Parathyroid adenoma (tissue), 2 donors: Measurements from ENCODE around the gene VPS13D.

Source experiments
- H2AFZ ChIP-seq: fragments of 300-600 bp; sonication (generic); one replicate; pipeline ENCODE4 v1.7.0; 2017; ENCODE audit warnings: antibody characterized with exemption, mild to moderate bottlenecking
- H3K27ac ChIP-seq: fragments of 300-600 bp; sonication (generic); one replicate; pipeline ENCODE4 v1.7.0; 2017
- H3K27me3 ChIP-seq: fragments of 300-600 bp; sonication (generic); one replicate; pipeline ENCODE4 v1.7.0; 2017; ENCODE audit warnings: low read length; ENCODE audit not compliant: control insufficient read depth, insufficient read depth
- H3K36me3 ChIP-seq: fragments of 300-600 bp; sonication (generic); one replicate; pipeline ENCODE4 v1.7.0; 2017; ENCODE audit warnings: low read length; ENCODE audit not compliant: control insufficient read depth, insufficient read depth
- H3K4me1 ChIP-seq: fragments of 300-600 bp; sonication (generic); one replicate; pipeline ENCODE4 v1.7.0; 2017; ENCODE audit warnings: control low read depth
- H3K4me2 ChIP-seq: fragments of 300-600 bp; sonication (generic); one replicate; pipeline ENCODE4 v1.7.0; 2017; ENCODE audit warnings: low read length
- H3K4me3 ChIP-seq: fragments of 300-600 bp; sonication (generic); one replicate; pipeline ENCODE4 v1.7.0; 2017; ENCODE audit warnings: low read depth, low read length
- H3K79me2 ChIP-seq: fragments of 300-600 bp; sonication (generic); one replicate; pipeline ENCODE4 v1.7.0; 2017; ENCODE audit warnings: control low read depth
- H3K9ac ChIP-seq: fragments of 300-600 bp; sonication (generic); one replicate; pipeline ENCODE4 v1.7.0; 2017; ENCODE audit warnings: mild to moderate bottlenecking
- H3K9me3 ChIP-seq: fragments of 300-600 bp; sonication (generic); one replicate; pipeline ENCODE4 v1.7.0; 2017; ENCODE audit warnings: low read length; ENCODE audit not compliant: control insufficient read depth
- TF ChIP-seq, protein P1 (sequence below): fragments of 300-600 bp; sonication (generic); IDR thresholded peaks from one replicate; pipeline ENCODE4 v1.7.0; 2017; ENCODE audit warnings: antibody characterized with exemption, mild to moderate bottlenecking
- donor health status: primary hyperparathyroidism.

VPS13D gene

DNA sequence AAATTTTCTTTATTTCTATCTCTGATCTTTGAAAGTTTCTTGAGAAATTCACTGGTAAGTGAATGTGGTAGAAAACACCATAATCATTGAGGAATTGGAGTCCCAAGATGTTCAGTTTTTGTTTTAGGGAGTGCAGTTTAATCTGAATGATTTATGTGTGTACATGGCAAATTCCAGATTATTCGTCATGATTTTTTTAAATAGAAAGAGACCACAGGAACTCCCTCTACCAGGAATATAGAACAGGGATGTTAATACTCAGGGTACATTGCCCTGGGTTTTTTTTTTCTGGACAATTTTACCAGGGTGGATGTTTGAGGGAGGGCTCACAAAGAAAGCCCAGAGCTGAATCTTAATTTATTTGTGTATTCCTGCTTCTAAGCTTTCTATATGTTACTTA lies 109.0 kb downstream of the VPS13D start:
- Histone ChIP-seq H3K4me2 (no peak overlapping the region), H3K9me3 (no peaks in the 10 kb centered on the region), H3K79me2 (no peaks in the 10 kb centered on the region), H3K27ac (no peak overlapping the region), H3K36me3 (no peaks in the 10 kb centered on the region), H2AFZ (no peak overlapping the region), H3K4me3 (no peak overlapping the region), H3K27me3 (no peaks in the 10 kb centered on the region), H3K9ac (no peak overlapping the region), H3K4me1 (no peaks in the 10 kb centered on the region)
- TF ChIP-seq, protein P1, sequence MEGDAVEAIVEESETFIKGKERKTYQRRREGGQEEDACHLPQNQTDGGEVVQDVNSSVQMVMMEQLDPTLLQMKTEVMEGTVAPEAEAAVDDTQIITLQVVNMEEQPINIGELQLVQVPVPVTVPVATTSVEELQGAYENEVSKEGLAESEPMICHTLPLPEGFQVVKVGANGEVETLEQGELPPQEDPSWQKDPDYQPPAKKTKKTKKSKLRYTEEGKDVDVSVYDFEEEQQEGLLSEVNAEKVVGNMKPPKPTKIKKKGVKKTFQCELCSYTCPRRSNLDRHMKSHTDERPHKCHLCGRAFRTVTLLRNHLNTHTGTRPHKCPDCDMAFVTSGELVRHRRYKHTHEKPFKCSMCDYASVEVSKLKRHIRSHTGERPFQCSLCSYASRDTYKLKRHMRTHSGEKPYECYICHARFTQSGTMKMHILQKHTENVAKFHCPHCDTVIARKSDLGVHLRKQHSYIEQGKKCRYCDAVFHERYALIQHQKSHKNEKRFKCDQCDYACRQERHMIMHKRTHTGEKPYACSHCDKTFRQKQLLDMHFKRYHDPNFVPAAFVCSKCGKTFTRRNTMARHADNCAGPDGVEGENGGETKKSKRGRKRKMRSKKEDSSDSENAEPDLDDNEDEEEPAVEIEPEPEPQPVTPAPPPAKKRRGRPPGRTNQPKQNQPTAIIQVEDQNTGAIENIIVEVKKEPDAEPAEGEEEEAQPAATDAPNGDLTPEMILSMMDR, result no peak

DNA sequence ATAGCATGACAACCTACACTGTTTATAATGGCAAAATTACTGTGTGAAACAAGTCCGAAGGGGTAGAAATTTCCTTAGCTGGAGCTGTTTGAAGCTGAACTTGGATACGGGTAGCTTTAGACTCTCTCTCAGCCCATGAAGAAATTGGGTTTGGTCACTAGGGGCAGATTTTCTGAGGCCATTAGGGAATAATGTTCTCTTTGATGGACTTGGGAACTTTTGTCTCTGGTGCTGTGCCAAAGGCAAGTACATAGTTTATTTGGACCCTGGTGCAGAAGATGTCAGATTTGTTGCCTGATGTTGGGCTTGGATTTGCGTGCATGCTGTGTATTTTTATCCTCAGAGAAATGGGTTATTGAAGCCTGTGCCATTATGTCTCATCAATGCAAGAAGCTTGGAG lies 109.6 kb downstream of the VPS13D start:
- no peak overlapping the region for H3K9ac ChIP-seq
- H3K27ac ChIP-seq, result no peak overlapping the region
- no peak overlapping the region for H3K4me2 ChIP-seq
- no peaks in the 10 kb centered on the region for H3K4me1 ChIP-seq
- TF ChIP-seq, protein P1, result no peak
- no peaks in the 10 kb centered on the region for H3K27me3 ChIP-seq
- no peaks in the 10 kb centered on the region for H3K36me3 ChIP-seq
- no peaks in the 10 kb centered on the region for H3K9me3 ChIP-seq
- no peak overlapping the region for H3K4me3 ChIP-seq
- no peaks in the 10 kb centered on the region for H3K79me2 ChIP-seq
- H2AFZ ChIP-seq, result no peak overlapping the region

DNA sequence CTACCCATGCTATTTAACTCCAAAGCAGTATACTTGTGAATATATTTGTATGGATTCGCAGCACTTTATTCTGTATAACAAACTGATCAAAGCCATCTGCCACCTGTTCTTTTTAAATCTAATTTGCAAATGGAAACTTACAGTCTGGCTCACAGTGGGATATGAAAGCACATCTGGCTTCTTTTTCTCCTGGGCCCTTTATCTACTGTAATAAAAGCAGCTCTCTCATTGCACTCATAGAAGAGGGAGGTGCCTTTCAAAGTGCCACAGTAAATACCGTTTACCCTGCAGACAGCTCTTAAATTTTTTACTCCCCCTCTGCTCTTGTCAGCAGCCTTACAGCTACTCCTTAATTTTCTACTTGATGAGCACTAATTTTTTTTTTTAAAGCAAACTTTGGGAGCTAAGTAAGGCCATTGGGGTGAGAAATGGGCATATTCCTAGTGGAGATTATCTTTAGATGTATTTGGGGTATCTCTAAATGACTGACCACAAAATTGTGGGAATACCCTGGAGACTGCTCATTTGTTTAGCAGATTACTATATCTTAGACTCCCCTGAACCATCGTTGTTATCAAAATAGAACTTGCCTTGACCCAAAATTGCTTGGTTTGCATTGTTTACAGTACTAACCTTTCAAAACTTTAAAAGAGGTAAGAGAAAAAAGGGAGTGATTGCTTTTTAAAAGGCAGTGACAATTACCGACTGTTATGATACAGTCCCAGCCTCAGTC lies 110.1 kb downstream of the VPS13D start:
- Histone ChIP-seq H3K79me2 (no peaks in the 10 kb centered on the region), H3K4me1 (no peaks in the 10 kb centered on the region), H3K4me2 (no peak overlapping the region), H3K27me3 (no peaks in the 10 kb centered on the region), H3K36me3 (no peaks in the 10 kb centered on the region), H3K27ac (no peak overlapping the region), H3K4me3 (no peak overlapping the region), H2AFZ (no peak overlapping the region), H3K9ac (no peak overlapping the region), H3K9me3 (no peaks in the 10 kb centered on the region)
- TF ChIP-seq, protein P1, result no peak

DNA sequence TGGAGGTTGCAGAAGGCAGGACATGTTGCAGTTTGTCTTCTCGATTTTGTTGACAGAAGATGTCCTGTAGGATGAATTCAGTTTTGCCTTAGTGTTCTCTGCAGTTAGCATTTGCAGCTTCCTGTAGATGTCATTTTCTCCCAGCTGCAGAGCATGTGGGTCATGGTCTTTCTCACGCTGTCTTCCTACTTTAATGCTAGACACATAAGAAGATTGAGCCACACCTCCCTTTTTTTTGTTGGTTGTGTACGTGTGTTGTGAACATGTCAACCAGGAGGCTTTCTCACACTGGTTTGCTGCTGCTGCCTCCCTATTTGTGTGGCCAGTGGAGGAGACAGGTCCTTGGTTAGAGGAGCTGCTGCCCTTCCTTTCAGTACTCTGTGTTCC lies 110.7 kb downstream of the VPS13D start:
- Histone ChIP-seq H3K9ac (no peak overlapping the region), H3K36me3 (no peaks in the 10 kb centered on the region), H3K4me1 (no peaks in the 10 kb centered on the region), H3K4me2 (no peak overlapping the region), H2AFZ (no peak overlapping the region), H3K27me3 (no peaks in the 10 kb centered on the region), H3K4me3 (no peak overlapping the region), H3K9me3 (no peaks in the 10 kb centered on the region), H3K79me2 (no peaks in the 10 kb centered on the region), H3K27ac (no peak overlapping the region)
- TF ChIP-seq, protein P1, result no peak

DNA sequence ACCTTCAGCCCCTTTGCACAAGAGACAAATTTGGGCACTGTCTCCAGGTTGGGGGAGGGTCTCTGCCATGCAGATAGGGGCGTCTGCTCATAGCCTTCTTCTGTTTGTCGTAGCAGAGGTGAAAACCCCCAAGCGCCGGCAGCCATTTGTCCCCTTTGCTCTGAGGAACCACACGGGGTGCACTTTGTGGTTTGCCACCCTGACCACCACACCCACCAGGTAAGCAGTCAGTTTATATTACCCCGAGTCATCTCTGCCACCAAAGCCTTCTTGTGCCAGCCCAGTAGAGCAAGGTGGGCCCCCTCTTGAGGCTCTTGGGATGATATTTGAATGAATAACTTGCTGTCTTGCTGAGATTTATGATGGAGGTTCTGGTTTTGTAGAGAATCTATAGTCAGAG lies 111.8 kb downstream of the VPS13D start:
- H3K79me2 ChIP-seq, result no peaks in the 10 kb centered on the region
- no peaks in the 10 kb centered on the region for H3K9me3 ChIP-seq
- H3K4me1 ChIP-seq, result no peaks in the 10 kb centered on the region
- no peak overlapping the region for H3K9ac ChIP-seq
- no peak overlapping the region for H3K4me2 ChIP-seq
- H3K27ac ChIP-seq, result no peak overlapping the region
- H2AFZ ChIP-seq, result no peak overlapping the region
- no peak overlapping the region for H3K4me3 ChIP-seq
- H3K27me3 ChIP-seq, result no peaks in the 10 kb centered on the region
- no peaks in the 10 kb centered on the region for H3K36me3 ChIP-seq
- TF ChIP-seq, protein P1, result no peak
